A673 (cell line): ENCODE results near the gene C9orf78.

ENCODE experiments used
- CTCF ChIP-seq: fragments of 300-800, 200-600 bp; sonication (generic); conservative IDR thresholded peaks from 2 replicates; pipeline ENCODE4 v1.5.1; 2017; ENCODE audit warnings: low read depth, mild to moderate bottlenecking, antibody characterized with exemption, low read length, moderate library complexity, mixed read lengths
- EZH2 ChIP-seq: fragments of 200-600 bp; sonication (generic); IDR thresholded peaks from 2 replicates; pipeline ENCODE4 v1.6.1; 2017; ENCODE audit warnings: borderline replicate concordance, low read depth, mild to moderate bottlenecking, mixed read lengths, antibody characterized with exemption, low read length; ENCODE audit not compliant: poor library complexity, severe bottlenecking

DNA sequence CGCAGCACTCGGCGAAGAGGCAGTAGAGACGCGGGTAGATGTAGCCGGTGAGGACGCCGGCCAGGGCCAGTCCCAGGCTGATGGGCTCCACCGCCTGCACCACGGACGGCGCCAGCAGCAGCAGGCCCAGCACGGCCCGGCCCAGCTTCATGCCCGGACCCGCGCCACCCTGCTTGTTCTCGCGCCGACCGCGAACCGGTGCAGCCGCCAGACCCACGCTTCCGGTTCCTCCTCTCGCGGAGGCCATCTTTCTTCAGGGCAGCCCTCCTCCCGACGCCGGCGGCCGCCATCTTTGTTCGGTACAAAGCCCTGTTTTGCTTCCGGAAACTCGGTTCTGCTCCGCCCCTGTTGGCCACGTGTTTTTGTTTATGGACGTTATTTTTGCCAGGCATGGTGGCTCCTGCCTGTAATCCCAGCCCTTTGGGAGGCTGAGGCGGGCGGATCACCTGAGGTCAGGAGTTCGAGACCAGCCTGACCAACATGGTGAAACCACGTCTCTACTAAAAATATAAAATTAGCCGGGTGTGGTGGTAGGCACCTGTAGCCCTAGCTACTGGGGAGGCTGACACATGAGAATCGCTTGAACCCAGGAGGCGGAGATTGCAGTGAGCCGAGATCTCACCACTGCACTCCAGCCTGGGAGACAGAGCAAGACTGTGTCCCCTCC is 11.0 kb downstream of the C9orf78 start, which contains the start of gene TOR1A:
- TF ChIP-seq CTCF (no peak), EZH2 (no peak)
